GM23338 (cell line): ENCODE data around the gene RBFOX1. TPM values are rescaled to one million over a fixed set of nuclear protein-coding genes. Genes with fewer than 3 reads are reported as not detected.

ENCODE experiments used
- ATAC-seq: fragments of 200-7000 bp; cut with Tn5 transposase; 3 replicates; pipeline ENCODE4 v1.9.1; 2020
- DNase-seq: peaks from one replicate; pipeline ENCODE4 v3.0.0-alpha.2; 2015; ENCODE audit warnings: low spot score
- H2AFZ ChIP-seq: fragments of 200-600 bp; sonication (generic); 2 replicates; pipeline ENCODE4 v1.8.0; 2016; ENCODE audit warnings: antibody characterized with exemption, mild to moderate bottlenecking, moderate library complexity
- H3F3A ChIP-seq: fragments of 200-600 bp; sonication (generic); replicated peaks from 2 replicates; pipeline ENCODE4 v1.8.0; 2017; ENCODE audit warnings: antibody characterized with exemption, mixed run types, low read depth
- H3K27ac ChIP-seq: fragments of 200-600 bp; sonication (generic); 2 replicates; pipeline ENCODE4 v1.6.1; 2016; ENCODE audit warnings: low read depth
- H3K27me3 ChIP-seq: fragments of 200-600 bp; sonication (generic); 2 replicates; pipeline ENCODE4 v1.8.0; 2016; ENCODE audit warnings: mild to moderate bottlenecking, mixed run types, moderate library complexity; ENCODE audit not compliant: insufficient read depth
- H3K36me3 ChIP-seq: fragments of 200-600 bp; sonication (generic); 2 replicates; pipeline ENCODE4 v1.8.0; 2016; ENCODE audit warnings: mild to moderate bottlenecking; ENCODE audit not compliant: insufficient read depth
- H3K4me1 ChIP-seq: fragments of 200-600 bp; sonication (generic); 2 replicates; pipeline ENCODE4 v1.8.0; 2016; ENCODE audit warnings: mild to moderate bottlenecking, moderate library complexity; ENCODE audit not compliant: insufficient read depth
- H3K4me2 ChIP-seq: fragments of 200-600 bp; sonication (generic); 2 replicates; pipeline ENCODE4 v1.7.1; 2017; ENCODE audit warnings: mixed run types
- H3K4me3 ChIP-seq: fragments of 200-600 bp; sonication (generic); 2 replicates; pipeline ENCODE4 v1.6.1; 2016; ENCODE audit warnings: mixed run types
- H3K79me2 ChIP-seq: fragments of 200-600 bp; sonication (generic); replicated peaks from 2 replicates; pipeline ENCODE4 v1.8.0; 2017; ENCODE audit warnings: mild to moderate bottlenecking; ENCODE audit not compliant: insufficient read depth
- H3K9me2 ChIP-seq: fragments of 200-600 bp; sonication (generic); 2 replicates; pipeline ENCODE4 v1.8.0; 2017; ENCODE audit not compliant: insufficient read depth
- H4K20me1 ChIP-seq: fragments of 200-600 bp; sonication (generic); replicated peaks from 2 replicates; pipeline ENCODE4 v1.8.0; 2017; ENCODE audit warnings: mild to moderate bottlenecking; ENCODE audit not compliant: insufficient read depth
- H3K27ac Mint-ChIP-seq: 2 replicates; pipeline ENCODE4 v1.8.0; 2020; ENCODE audit warnings: inconsistent platforms, mild to moderate bottlenecking, moderate library complexity, mixed read lengths
- H3K27me3 Mint-ChIP-seq: 3 replicates; pipeline ENCODE4 v1.8.0; 2022; ENCODE audit warnings: low read depth, mild to moderate bottlenecking, moderate library complexity, mixed read lengths, inconsistent platforms; ENCODE audit not compliant: insufficient read depth, poor library complexity
- H3K36me3 Mint-ChIP-seq: 3 replicates; pipeline ENCODE4 v1.8.0; 2021; ENCODE audit warnings: low read depth, mild to moderate bottlenecking, inconsistent platforms, moderate library complexity, mixed read lengths
- H3K4me1 Mint-ChIP-seq: 3 replicates; pipeline ENCODE4 v1.8.0; 2020; ENCODE audit warnings: mild to moderate bottlenecking, inconsistent platforms, mixed read lengths
- H3K4me3 Mint-ChIP-seq: 3 replicates; pipeline ENCODE4 v1.8.0; 2021; ENCODE audit warnings: moderate library complexity, mild to moderate bottlenecking, inconsistent platforms, mixed read lengths
- H3K9me3 Mint-ChIP-seq: 3 replicates; pipeline ENCODE4 v1.8.0; 2020; ENCODE audit warnings: moderate library complexity, mild to moderate bottlenecking, inconsistent platforms, mixed read lengths
- CREB1 ChIP-seq: fragments of 250-450 bp; sonication (Bioruptor Pico); IDR thresholded peaks from 2 replicates; pipeline ENCODE4 v1.5.0; 2020; ENCODE audit warnings: low read depth, mild to moderate bottlenecking, moderate library complexity
- ETS1 ChIP-seq: IDR thresholded peaks from 2 replicates; pipeline ENCODE4 v1.6.1; 2016; ENCODE audit warnings: antibody characterized with exemption
- EZH2 ChIP-seq: fragments of 200-600 bp; sonication (generic); IDR thresholded peaks from one replicate; pipeline ENCODE4 v1.8.0; 2017; ENCODE audit warnings: antibody characterized with exemption, mild to moderate bottlenecking, low read depth; ENCODE audit not compliant: unreplicated experiment
- EZH2phosphoT487 ChIP-seq: fragments of 200-600 bp; sonication (generic); IDR thresholded peaks from one replicate; pipeline ENCODE4 v1.8.1; 2018; ENCODE audit warnings: antibody characterized with exemption; ENCODE audit not compliant: unreplicated experiment
- JUNB ChIP-seq: IDR thresholded peaks from one replicate; pipeline ENCODE4 v1.6.1; 2016; ENCODE audit warnings: antibody characterized with exemption; ENCODE audit not compliant: unreplicated experiment
- NANOG ChIP-seq: IDR thresholded peaks from 2 replicates; pipeline ENCODE4 v1.6.1; 2016; ENCODE audit warnings: antibody characterized with exemption, borderline replicate concordance
- POLR2AphosphoS5 ChIP-seq: IDR thresholded peaks from 2 replicates; pipeline ENCODE4 v1.6.1; 2016; ENCODE audit warnings: antibody characterized with exemption, low read depth
- STAT1 ChIP-seq: IDR thresholded peaks from one replicate; pipeline ENCODE4 v1.6.1; 2016; ENCODE audit warnings: antibody characterized with exemption; ENCODE audit not compliant: unreplicated experiment
- ZNF114 ChIP-seq: fragments of 250-450 bp; sonication (Bioruptor Pico); IDR thresholded peaks from 2 replicates; pipeline ENCODE4 v1.5.0; 2020; ENCODE audit warnings: mild to moderate bottlenecking, moderate library complexity
- ZNF331 ChIP-seq: fragments of 250-450 bp; sonication (Bioruptor Pico); IDR thresholded peaks from 2 replicates; pipeline ENCODE4 v1.5.0; 2020; ENCODE audit warnings: low read depth, mild to moderate bottlenecking, moderate library complexity
- polyA plus RNA-seq: library from polyadenylated mRNA; unstranded; fragments of >200 nt; fragmentation: Nextera tagmentation; extraction: Ambion mirVana; gene quantifications from 2 replicates; pipeline ENCODE4 v1.2.1, GENCODE V29; 2016
- total RNA-seq: library from RNA; depleted of rRNA; stranded (reverse); fragments of >200 nt; shearing (Covaris generic); gene quantifications from 2 replicates; pipeline ENCODE4 v1.2.3, GENCODE V29; 2014
- TF ChIP-seq, protein P1 (sequence below): fragments of 250-450 bp; sonication (Bioruptor Pico); IDR thresholded peaks from 2 replicates; pipeline ENCODE4 v1.5.0; 2020; ENCODE audit warnings: mild to moderate bottlenecking, moderate library complexity
- TF ChIP-seq, protein P2 (sequence below), 2 experiments: fragments of 200-600 bp in 1 of 2; sonication (generic) in 1 of 2; conservative IDR thresholded peaks; 2 replicates each; pipeline versions ENCODE4 v1.5.1 to v1.6.1; 2016 to 2017; ENCODE audit warnings: antibody characterized with exemption in 2 of 2, low read depth in 2 of 2, mild to moderate bottlenecking in 2 of 2, moderate library complexity in 1 of 2

RBFOX1 gene
- total and polyA plus RNA-seq, 2 experiments from 2014 or later: 2.5 to 3.6 TPM

DNA sequence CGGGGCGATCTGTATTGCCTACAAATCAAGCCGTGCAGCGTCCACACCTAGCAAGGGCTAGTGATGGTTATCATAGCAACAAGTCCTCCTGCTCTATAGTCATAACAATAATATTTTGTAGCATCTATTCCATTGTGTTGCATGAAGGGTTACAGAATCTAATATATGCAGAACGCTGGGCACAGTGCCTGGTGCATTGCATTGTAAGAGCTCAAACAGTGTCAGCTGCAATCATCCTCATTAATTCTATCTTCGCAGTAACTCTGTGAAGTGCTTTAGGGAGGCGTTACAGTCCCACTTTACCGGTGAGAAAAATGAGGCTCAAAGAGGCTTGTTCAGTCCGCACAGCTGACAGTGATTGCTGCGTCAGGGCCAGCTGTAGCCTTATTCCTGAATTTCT lies 149.4 kb downstream of the RBFOX1 start:
- Histone ChIP-seq H2AFZ (no peak overlapping the region), H3K4me2 (no peak overlapping the region), H3K36me3 (no peaks in the 10 kb centered on the region), H3K4me1 (no peaks in the 10 kb centered on the region), H3K79me2 (no peaks in the 10 kb centered on the region), H3F3A (no peaks in the 10 kb centered on the region), H3K4me3 (no peak overlapping the region), H3K27ac (no peak overlapping the region), H4K20me1 (no peaks in the 10 kb centered on the region), H3K27me3 (no peaks in the 10 kb centered on the region), H3K9me2 (no peaks in the 10 kb centered on the region)
- DNase-seq (no peak), ATAC-seq (no peak)
- Mint-ChIP-seq H3K9me3 (no peaks in the 10 kb centered on the region), H3K27ac (no peak overlapping the region), H3K36me3 (peaks cover 2% of the 10 kb centered on the region; the same call in 1 of the 3 replicates), H3K27me3 (peaks cover 2% of the 10 kb centered on the region), H3K4me3 (no peak overlapping the region), H3K4me1 (0 out of 3 replicates have a peak, but pooled peaks cover 3% of the 10 kb centered on the region)
- no peak for TF ChIP-seq ZNF331 (CRISPR knock-in tag)
- TF ChIP-seq ZNF114: no peak
- TF ChIP-seq ETS1: no peak
- TF ChIP-seq, protein P1, sequence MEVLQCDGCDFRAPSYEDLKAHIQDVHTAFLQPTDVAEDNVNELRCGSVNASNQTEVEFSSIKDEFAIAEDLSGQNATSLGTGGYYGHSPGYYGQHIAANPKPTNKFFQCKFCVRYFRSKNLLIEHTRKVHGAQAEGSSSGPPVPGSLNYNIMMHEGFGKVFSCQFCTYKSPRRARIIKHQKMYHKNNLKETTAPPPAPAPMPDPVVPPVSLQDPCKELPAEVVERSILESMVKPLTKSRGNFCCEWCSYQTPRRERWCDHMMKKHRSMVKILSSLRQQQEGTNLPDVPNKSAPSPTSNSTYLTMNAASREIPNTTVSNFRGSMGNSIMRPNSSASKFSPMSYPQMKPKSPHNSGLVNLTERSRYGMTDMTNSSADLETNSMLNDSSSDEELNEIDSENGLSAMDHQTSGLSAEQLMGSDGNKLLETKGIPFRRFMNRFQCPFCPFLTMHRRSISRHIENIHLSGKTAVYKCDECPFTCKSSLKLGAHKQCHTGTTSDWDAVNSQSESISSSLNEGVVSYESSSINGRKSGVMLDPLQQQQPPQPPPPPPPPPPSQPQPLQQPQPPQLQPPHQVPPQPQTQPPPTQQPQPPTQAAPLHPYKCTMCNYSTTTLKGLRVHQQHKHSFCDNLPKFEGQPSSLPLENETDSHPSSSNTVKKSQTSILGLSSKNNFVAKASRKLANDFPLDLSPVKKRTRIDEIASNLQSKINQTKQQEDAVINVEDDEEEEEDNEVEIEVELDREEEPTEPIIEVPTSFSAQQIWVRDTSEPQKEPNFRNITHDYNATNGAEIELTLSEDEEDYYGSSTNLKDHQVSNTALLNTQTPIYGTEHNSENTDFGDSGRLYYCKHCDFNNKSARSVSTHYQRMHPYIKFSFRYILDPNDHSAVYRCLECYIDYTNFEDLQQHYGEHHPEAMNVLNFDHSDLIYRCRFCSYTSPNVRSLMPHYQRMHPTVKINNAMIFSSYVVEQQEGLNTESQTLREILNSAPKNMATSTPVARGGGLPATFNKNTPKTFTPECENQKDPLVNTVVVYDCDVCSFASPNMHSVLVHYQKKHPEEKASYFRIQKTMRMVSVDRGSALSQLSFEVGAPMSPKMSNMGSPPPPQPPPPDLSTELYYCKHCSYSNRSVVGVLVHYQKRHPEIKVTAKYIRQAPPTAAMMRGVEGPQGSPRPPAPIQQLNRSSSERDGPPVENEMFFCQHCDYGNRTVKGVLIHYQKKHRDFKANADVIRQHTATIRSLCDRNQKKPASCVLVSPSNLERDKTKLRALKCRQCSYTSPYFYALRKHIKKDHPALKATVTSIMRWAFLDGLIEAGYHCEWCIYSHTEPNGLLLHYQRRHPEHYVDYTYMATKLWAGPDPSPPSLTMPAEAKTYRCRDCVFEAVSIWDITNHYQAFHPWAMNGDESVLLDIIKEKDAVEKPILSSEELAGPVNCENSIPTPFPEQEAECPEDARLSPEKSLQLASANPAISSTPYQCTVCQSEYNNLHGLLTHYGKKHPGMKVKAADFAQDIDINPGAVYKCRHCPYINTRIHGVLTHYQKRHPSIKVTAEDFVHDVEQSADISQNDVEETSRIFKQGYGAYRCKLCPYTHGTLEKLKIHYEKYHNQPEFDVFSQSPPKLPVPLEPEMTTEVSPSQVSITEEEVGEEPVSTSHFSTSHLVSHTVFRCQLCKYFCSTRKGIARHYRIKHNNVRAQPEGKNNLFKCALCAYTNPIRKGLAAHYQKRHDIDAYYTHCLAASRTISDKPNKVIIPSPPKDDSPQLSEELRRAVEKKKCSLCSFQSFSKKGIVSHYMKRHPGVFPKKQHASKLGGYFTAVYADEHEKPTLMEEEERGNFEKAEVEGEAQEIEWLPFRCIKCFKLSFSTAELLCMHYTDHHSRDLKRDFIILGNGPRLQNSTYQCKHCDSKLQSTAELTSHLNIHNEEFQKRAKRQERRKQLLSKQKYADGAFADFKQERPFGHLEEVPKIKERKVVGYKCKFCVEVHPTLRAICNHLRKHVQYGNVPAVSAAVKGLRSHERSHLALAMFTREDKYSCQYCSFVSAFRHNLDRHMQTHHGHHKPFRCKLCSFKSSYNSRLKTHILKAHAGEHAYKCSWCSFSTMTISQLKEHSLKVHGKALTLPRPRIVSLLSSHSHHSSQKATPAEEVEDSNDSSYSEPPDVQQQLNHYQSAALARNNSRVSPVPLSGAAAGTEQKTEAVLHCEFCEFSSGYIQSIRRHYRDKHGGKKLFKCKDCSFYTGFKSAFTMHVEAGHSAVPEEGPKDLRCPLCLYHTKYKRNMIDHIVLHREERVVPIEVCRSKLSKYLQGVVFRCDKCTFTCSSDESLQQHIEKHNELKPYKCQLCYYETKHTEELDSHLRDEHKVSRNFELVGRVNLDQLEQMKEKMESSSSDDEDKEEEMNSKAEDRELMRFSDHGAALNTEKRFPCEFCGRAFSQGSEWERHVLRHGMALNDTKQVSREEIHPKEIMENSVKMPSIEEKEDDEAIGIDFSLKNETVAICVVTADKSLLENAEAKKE (CRISPR knock-in tag): no peak
- TF ChIP-seq CREB1 (CRISPR knock-in tag): no peak
- no peak for TF ChIP-seq NANOG
- TF ChIP-seq EZH2phosphoT487: no peak
- no peak for TF ChIP-seq JUNB
- no peak for TF ChIP-seq STAT1
- TF ChIP-seq EZH2: no peak
- TF ChIP-seq, protein P2, sequence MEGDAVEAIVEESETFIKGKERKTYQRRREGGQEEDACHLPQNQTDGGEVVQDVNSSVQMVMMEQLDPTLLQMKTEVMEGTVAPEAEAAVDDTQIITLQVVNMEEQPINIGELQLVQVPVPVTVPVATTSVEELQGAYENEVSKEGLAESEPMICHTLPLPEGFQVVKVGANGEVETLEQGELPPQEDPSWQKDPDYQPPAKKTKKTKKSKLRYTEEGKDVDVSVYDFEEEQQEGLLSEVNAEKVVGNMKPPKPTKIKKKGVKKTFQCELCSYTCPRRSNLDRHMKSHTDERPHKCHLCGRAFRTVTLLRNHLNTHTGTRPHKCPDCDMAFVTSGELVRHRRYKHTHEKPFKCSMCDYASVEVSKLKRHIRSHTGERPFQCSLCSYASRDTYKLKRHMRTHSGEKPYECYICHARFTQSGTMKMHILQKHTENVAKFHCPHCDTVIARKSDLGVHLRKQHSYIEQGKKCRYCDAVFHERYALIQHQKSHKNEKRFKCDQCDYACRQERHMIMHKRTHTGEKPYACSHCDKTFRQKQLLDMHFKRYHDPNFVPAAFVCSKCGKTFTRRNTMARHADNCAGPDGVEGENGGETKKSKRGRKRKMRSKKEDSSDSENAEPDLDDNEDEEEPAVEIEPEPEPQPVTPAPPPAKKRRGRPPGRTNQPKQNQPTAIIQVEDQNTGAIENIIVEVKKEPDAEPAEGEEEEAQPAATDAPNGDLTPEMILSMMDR (conservative IDR thresholded peaks at IDR 0.05; ENCODE audit: low read depth in 2 of 2): no peak
- no peak for TF ChIP-seq POLR2AphosphoS5
